ENCODE results near the gene TNS3.

The TNS3 gene

GRCh38 chr7:47281966-47282643 lies 299.8 kb downstream of the TNS3 start:
- in situ Hi-C loops (cut with HindIII; ENCODE audit: low sequenced_read_pairs) = no loop called here
- no peak for TF ChIP-seq CTCF (IDR thresholded peaks at IDR 0.05; ENCODE audit: low read depth, low read length)
- H3K4me3 ChIP-seq (ENCODE audit: low read depth, low read length) = no peak overlapping the region
- no peak for DNase-seq (ENCODE audit: low read depth, low spot score)

- TF ChIP-seq CTCF (IDR thresholded peaks at IDR 0.05; ENCODE audit: low read depth, low read length) = no peak
- H3K4me3 ChIP-seq (ENCODE audit: low read depth, low read length) = no peak overlapping the region
- no peak for DNase-seq (ENCODE audit: low read depth, low spot score)
- in situ Hi-C loops (cut with HindIII; ENCODE audit: low sequenced_read_pairs) = no loop called here
These were observed 300.8 kb downstream of the TNS3 start for GRCh38 chr7:47281161-47281560.

- no peak for TF ChIP-seq CTCF (IDR thresholded peaks at IDR 0.05; ENCODE audit: low read depth, low read length)
- DNase-seq (ENCODE audit: low read depth, low spot score) = no peak
- no peak overlapping the region for H3K4me3 ChIP-seq (ENCODE audit: low read depth, low read length)
- in situ Hi-C loops (cut with HindIII; ENCODE audit: low sequenced_read_pairs) = no loop called here
These were observed 301.8 kb downstream of the TNS3 start for GRCh38 chr7:47280114-47280513.

- no peak for TF ChIP-seq CTCF (IDR thresholded peaks at IDR 0.05; ENCODE audit: low read depth, low read length)
- in situ Hi-C loops (cut with HindIII; ENCODE audit: low sequenced_read_pairs) = no loop called here
- H3K4me3 ChIP-seq (ENCODE audit: low read depth, low read length) = no peak overlapping the region
- DNase-seq (ENCODE audit: low read depth, low spot score) = no peak
These were observed 303.9 kb downstream of the TNS3 start for GRCh38 chr7:47278043-47278442.

GRCh38 chr7:47277321-47277781 lies 304.6 kb downstream of the TNS3 start:
- no peak overlapping the region for H3K4me3 ChIP-seq (ENCODE audit: low read depth, low read length)
- in situ Hi-C loops (cut with HindIII; ENCODE audit: low sequenced_read_pairs) = no loop called here
- TF ChIP-seq CTCF (IDR thresholded peaks at IDR 0.05; ENCODE audit: low read depth, low read length) = no peak
- DNase-seq (ENCODE audit: low read depth, low spot score) = no peak

- TF ChIP-seq CTCF (IDR thresholded peaks at IDR 0.05; ENCODE audit: low read depth, low read length) = no peak
- in situ Hi-C loops (cut with HindIII; ENCODE audit: low sequenced_read_pairs) = no loop called here
- no peak for DNase-seq (ENCODE audit: low read depth, low spot score)
- H3K4me3 ChIP-seq (ENCODE audit: low read depth, low read length) = no peak overlapping the region
These were observed 307.7 kb downstream of the TNS3 start for GRCh38 chr7:47273974-47274766.
